IPS-18c (cell line): ENCODE results near the gene ZNF333.

Experiments
- H3K4me3 ChIP-seq: 2 replicates; pipeline ENCODE4 v1.7.0; 2013; ENCODE audit warnings: low read depth, mild to moderate bottlenecking, low read length, moderate library complexity; ENCODE audit not compliant: insufficient read depth
- H3K9me3 ChIP-seq: one replicate; pipeline ENCODE4 v1.6.1; 2013; ENCODE audit warnings: mild to moderate bottlenecking, low read length, moderate library complexity; ENCODE audit not compliant: control insufficient read depth, insufficient read depth

ZNF333 gene

DNA sequence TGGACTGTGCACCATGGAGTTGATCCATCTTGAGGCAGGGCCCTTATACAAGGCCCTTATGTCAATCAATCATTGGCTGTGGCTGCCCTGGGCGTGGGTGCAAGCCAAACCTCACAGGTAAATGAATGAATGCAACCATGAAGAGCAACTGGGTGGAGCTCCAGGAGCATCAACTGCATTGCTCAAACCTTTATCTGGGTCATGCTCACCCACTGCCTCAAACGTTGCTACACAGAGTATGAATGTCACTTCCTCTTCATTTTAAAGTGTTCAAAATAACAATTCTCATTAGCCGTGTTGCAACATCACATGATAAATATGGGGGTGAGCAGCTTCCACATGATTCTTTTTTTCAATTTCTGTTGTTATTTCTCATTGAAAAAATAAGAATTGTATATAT, 6.4 kb upstream of the ZNF333 start:
- no peak overlapping the region for H3K4me3 ChIP-seq

GRCh38 chr19:14686411-14686810, 3.4 kb upstream of the ZNF333 start:
- no peak overlapping the region for H3K4me3 ChIP-seq
- no peaks in the 10 kb centered on the region for H3K9me3 ChIP-seq

More for the DNA sequence above, 6.4 kb upstream of the ZNF333 start:
- H3K9me3 ChIP-seq: no peaks in the 10 kb centered on the region

GRCh38 chr19:14694641-14695266, 4.9 kb downstream of the ZNF333 start:
- no peak overlapping the region for H3K4me3 ChIP-seq
- no peaks in the 10 kb centered on the region for H3K9me3 ChIP-seq

GRCh38 chr19:14695471-14695870, 5.6 kb downstream of the ZNF333 start:
- no peak overlapping the region for H3K4me3 ChIP-seq
- H3K9me3 ChIP-seq: no peaks in the 10 kb centered on the region

GRCh38 chr19:14699641-14700040, 9.8 kb downstream of the ZNF333 start:
- no peak overlapping the region for H3K4me3 ChIP-seq
- H3K9me3 ChIP-seq: no peaks in the 10 kb centered on the region

- Histone ChIP-seq H3K4me3 (no peak overlapping the region), H3K9me3 (no peaks in the 10 kb centered on the region)
Measured at GRCh38 chr19:14700711-14701375, 11.0 kb downstream of the ZNF333 start.

DNA sequence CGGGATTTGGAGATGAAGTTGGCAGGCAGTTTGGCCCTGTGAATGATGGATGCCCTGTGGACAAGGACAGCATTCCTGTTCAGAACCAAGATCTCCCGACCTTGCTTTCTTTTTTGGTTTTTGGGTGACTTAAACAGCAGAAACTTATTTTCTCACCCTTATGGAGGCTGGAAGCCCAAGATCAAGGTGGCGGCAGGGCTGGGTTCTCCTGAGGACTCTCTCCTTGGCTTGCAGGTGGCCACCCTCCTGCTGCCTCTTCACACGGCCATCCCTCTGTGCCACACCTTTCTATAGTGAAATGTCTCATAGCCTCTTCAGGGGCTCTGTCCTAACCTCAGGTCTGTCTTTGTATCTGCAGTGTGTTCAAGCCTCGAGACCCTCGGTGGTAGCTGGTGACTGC, 14.0 kb downstream of the ZNF333 start:
- Histone ChIP-seq H3K9me3 (no peaks in the 10 kb centered on the region), H3K4me3 (no peak overlapping the region)

GRCh38 chr19:14704450-14704849, 14.6 kb downstream of the ZNF333 start:
- Histone ChIP-seq H3K4me3 (no peak overlapping the region), H3K9me3 (no peaks in the 10 kb centered on the region)

DNA sequence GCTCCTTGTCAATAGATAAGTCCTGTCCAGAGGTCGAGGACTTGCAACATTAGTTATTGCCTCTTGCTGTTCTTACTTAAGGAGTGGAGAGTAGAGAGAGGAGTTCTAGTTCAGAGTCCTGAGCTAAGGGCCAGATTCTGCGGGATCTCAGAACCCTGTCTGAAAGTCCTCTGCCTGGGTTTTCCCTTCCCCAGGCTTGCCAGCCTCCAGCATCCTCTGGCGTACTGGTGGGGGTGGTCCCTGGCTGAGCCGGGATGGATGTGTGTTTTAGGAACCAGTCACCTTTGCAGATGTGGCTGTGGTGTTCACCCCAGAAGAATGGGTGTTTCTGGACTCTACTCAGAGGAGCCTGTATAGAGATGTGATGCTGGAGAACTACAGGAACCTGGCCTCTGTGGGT, 26.0 kb downstream of the ZNF333 start:
- Histone ChIP-seq H3K9me3 (peaks cover 25% of the 10 kb centered on the region), H3K4me3 (no peak overlapping the region)

- Histone ChIP-seq H3K9me3 (peaks cover 29% of the 10 kb centered on the region), H3K4me3 (0 out of 2 replicates have a peak overlapping the region, but pooled peaks have one; percentile 1)
Measured at GRCh38 chr19:14718522-14719116, 28.8 kb downstream of the ZNF333 start.

DNA sequence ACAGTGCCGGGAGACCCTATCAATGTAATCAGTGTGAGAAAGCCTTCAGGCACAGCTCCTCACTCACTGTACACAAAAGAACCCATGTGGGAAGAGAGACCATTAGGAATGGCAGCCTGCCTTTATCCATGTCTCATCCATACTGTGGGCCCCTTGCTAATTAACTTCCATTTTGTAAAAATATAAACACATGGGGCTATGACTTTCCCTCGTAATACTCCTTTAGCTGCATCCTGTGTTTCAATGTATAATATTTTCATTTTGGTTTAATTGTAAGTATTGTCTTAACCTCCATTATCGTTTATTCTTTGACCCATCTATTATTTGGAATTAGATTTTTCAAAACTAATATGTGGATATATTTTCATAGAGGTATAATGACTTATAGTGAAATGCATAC, 29.3 kb downstream of the ZNF333 start:
- Histone ChIP-seq H3K9me3 (peaks cover 29% of the 10 kb centered on the region), H3K4me3 (peak overlapping the region; percentile 1; the same call in 1 of the 2 replicates)

DNA sequence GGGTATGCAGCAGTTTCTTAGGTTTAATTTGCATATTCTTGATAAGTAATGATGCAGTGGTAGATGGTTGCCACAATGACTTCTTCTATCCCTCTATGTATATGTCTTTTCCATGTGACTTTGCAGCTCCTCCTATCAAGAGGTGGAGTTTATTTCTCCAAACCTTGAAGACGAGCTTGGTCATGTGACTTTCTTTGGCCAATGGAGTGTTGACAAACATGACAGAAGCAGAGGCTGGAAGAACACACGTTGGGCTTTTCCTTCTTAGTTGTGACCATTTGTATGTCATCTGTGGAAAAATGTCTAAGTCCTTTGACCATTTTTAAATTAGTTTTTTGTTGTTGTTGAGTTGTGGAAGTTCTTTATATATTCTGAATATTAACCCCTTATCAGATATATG, 32.3 kb downstream of the ZNF333 start:
- peaks cover 23% of the 10 kb centered on the region for H3K9me3 ChIP-seq

GRCh38 chr19:14728595-14728994, 38.7 kb downstream of the ZNF333 start:
- peaks cover under 1% of the 10 kb centered on the region for H3K9me3 ChIP-seq

More for the DNA sequence above, 32.3 kb downstream of the ZNF333 start:
- no peak overlapping the region for H3K4me3 ChIP-seq

DNA sequence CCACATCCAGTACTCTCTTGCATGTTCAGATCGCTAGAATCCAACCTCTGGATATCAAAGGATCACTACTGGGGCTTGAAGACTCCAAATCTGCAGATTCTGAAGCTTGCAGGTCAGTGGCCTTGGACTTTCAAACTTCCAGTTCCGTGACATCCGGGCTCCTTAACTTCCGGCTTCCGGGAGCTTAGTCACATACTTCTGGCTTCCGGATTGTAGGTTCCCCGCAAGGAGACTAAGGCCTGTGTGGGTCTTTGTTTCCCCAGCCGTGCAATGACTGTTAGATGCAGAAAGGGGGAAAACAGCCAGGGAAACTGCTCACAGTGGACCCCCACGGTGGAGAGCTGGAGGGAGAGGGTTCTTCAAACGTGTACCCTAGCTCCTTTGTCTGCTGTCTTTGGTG, 41.4 kb downstream of the ZNF333 start:
- Histone ChIP-seq H3K4me3 (0 out of 2 replicates have a peak overlapping the region, but pooled peaks have one; percentile 9), H3K9me3 (peaks cover 5% of the 10 kb centered on the region)

More at GRCh38 chr19:14728595-14728994, 38.7 kb downstream of the ZNF333 start:
- H3K4me3 ChIP-seq: no peak overlapping the region

DNA sequence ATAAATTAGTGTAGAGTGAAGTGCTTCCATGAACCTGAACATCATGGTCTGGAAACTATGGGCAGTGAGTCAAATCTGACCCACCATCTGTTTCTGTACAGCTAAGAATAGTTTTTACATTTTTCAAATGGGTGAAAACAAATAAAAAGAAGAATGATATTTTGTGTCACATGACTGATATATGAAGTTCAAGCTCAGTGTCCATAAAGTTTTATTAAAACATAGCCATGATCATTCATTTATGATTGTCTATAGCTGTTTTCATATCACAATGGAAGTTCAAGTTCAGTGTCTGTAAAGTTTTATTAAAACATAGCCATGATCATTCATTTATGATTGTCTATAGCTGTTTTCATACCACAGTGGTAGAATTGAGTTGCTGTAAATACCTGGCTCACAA, 42.7 kb downstream of the ZNF333 start:
- H3K4me3 ChIP-seq: no peak overlapping the region
- H3K9me3 ChIP-seq: peaks cover 5% of the 10 kb centered on the region

DNA sequence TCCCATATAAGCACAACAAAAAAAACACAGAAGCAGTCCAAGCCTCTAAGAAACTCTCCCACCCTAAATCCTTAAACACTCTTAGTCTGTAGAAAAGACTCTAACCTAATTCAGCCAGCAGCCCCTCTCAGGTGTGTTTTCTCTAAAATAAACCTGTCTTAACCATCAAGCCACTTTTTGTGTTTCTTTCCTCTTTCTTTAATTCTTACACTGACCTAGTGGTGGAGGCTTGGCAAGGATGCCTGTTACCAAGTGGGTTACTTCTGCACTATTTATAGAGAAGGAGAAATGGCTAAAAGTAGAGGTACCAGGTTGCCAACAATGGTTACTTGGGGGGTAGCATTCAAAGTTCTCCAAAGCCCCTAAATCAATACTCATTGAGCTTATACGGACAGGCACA, 43.7 kb downstream of the ZNF333 start:
- no peak overlapping the region for H3K4me3 ChIP-seq
- peaks cover 5% of the 10 kb centered on the region for H3K9me3 ChIP-seq

DNA sequence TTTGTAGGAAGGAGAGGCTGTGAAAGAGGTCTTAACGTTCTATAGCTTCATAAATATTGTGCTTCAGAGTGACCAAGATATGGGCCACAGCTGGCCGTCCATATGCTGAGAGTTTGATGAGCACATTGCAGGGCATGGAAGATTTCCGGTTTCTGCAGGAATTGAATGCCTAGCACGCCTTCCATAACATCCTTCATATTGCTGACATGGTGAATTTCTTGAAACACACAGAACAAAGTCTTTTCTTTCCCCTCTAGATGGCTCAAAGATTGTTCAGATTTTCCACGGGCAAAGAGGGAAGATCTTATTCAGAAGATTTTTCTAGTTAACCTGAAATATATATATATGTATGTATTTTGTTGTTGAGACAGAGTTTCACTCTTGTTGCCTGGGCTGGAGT, 46.1 kb downstream of the ZNF333 start:
- H3K9me3 ChIP-seq: peaks cover 7% of the 10 kb centered on the region
- no peak overlapping the region for H3K4me3 ChIP-seq

- Histone ChIP-seq H3K9me3 (peaks cover 4% of the 10 kb centered on the region), H3K4me3 (no peak overlapping the region)
Measured at GRCh38 chr19:14746886-14747285, 57.0 kb downstream of the ZNF333 start.
